Measurements from ENCODE around the gene COPB2.

DNA sequence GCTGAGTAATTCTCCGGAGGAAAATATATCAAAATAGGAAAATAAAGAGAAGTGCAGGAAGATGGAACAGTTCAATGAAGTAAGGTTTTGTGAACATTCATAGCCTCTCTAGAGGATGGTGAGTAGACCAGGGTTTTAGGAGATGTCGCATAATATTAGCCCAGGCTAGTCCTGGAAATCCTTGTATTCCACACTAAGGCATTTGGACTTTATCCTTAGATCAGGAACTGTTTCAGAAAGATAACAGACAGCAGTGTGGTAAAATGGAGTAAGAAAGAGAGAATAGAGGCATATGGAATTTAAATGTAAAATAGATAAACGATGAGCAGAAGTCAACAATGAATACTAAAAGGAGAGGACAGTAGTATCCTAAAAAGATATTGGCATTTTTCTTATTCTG, 12.1 kb downstream of the COPB2 start:
- TF ChIP-seq, protein P1, sequence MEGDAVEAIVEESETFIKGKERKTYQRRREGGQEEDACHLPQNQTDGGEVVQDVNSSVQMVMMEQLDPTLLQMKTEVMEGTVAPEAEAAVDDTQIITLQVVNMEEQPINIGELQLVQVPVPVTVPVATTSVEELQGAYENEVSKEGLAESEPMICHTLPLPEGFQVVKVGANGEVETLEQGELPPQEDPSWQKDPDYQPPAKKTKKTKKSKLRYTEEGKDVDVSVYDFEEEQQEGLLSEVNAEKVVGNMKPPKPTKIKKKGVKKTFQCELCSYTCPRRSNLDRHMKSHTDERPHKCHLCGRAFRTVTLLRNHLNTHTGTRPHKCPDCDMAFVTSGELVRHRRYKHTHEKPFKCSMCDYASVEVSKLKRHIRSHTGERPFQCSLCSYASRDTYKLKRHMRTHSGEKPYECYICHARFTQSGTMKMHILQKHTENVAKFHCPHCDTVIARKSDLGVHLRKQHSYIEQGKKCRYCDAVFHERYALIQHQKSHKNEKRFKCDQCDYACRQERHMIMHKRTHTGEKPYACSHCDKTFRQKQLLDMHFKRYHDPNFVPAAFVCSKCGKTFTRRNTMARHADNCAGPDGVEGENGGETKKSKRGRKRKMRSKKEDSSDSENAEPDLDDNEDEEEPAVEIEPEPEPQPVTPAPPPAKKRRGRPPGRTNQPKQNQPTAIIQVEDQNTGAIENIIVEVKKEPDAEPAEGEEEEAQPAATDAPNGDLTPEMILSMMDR (conservative IDR thresholded peaks at IDR 0.05; ENCODE audit: low read depth, low read length) = no peak
- TF ChIP-seq EZH2phosphoT487 (IDR thresholded peaks at IDR 0.05; ENCODE audit: borderline replicate concordance, low read length) (no peak), EZH2 (IDR thresholded peaks at IDR 0.05; ENCODE audit: low read length, unreplicated experiment) (no peak)

All from PC-3 (cell line).